SU-DHL-6 (cell line): ENCODE results near the gene FAM171A1.
"Not testable (repeated sequence)": the region's sequence is repeated elsewhere in the genome, so short reads cannot be mapped to it uniquely, and the experiment has no call there.

ENCODE experiments used
- H2AFZ ChIP-seq: fragments of 200-600 bp; sonication (generic); 2 replicates; pipeline ENCODE4 v1.6.1; 2014; ENCODE audit warnings: low read depth, mild to moderate bottlenecking, moderate library complexity, mixed read lengths, antibody characterized with exemption, low read length; ENCODE audit not compliant: severe bottlenecking
- H3F3A ChIP-seq: fragments of 200-600 bp; shearing (Covaris generic); 2 replicates; pipeline ENCODE4 v1.6.0; 2016; ENCODE audit warnings: antibody characterized with exemption, mild to moderate bottlenecking; ENCODE audit not compliant: insufficient read depth
- H3K27ac ChIP-seq: fragments of 200-600 bp; sonication (generic); 2 replicates; pipeline ENCODE4 v1.5.1; 2016; ENCODE audit warnings: low read depth, mild to moderate bottlenecking, low read length, moderate library complexity, mixed read lengths
- H3K27me3 ChIP-seq: fragments of 200-600 bp; sonication (generic), shearing (Covaris generic); 2 replicates; pipeline ENCODE4 v1.6.0; 2014; ENCODE audit warnings: mild to moderate bottlenecking, low read length
- H3K36me3 ChIP-seq: fragments of 200-600 bp; sonication (generic); 2 replicates; pipeline ENCODE4 v1.6.1; 2014; ENCODE audit warnings: mild to moderate bottlenecking, low read length, mixed read lengths
- H3K4me2 ChIP-seq: fragments of 300-600, 200-600 bp; shearing (Covaris generic), sonication (generic); 2 replicates; pipeline ENCODE4 v1.6.0; 2014; ENCODE audit warnings: low read length, low read depth, mild to moderate bottlenecking; ENCODE audit not compliant: poor library complexity, severe bottlenecking
- H3K4me3 ChIP-seq: fragments of 200-600 bp; sonication (generic); 2 replicates; pipeline ENCODE4 v1.5.1; 2014; ENCODE audit warnings: antibody characterized with exemption, low read length, mild to moderate bottlenecking, mixed read lengths; ENCODE audit not compliant: insufficient read depth, poor library complexity, severe bottlenecking
- H3K79me2 ChIP-seq: fragments of 200-600 bp; sonication (generic); 2 replicates; pipeline ENCODE4 v1.6.1; 2014; ENCODE audit warnings: mild to moderate bottlenecking, low read length, moderate library complexity; ENCODE audit not compliant: insufficient read depth
- H3K9ac ChIP-seq: fragments of 200-600 bp; sonication (generic); 2 replicates; pipeline ENCODE4 v1.7.0; 2014; ENCODE audit warnings: mild to moderate bottlenecking, low read length
- H3K9me2 ChIP-seq: fragments of 200-600 bp; sonication (generic); replicated peaks from 2 replicates; pipeline ENCODE4 v1.6.1; 2014; ENCODE audit warnings: low read length; ENCODE audit not compliant: insufficient read depth
- H3K9me3 ChIP-seq: fragments of 200-600 bp; sonication (generic); 2 replicates; pipeline ENCODE4 v1.6.1; 2014; ENCODE audit warnings: low read length, mixed read lengths; ENCODE audit not compliant: insufficient read depth
- H4K20me1 ChIP-seq: fragments of 200-600 bp; sonication (generic); 2 replicates; pipeline ENCODE4 v1.6.1; 2014; ENCODE audit warnings: low read depth, mild to moderate bottlenecking, antibody characterized with exemption, low read length, moderate library complexity, mixed read lengths
- CTCF ChIP-seq: fragments of 200-600 bp; sonication (generic); IDR thresholded peaks from one replicate; pipeline ENCODE4 v1.5.1; 2017; ENCODE audit warnings: antibody characterized with exemption, mild to moderate bottlenecking, low read length, moderate library complexity; ENCODE audit not compliant: insufficient read depth, poor library complexity, severe bottlenecking
- EZH2phosphoT487 ChIP-seq: fragments of 200-600 bp; sonication (generic), shearing (Covaris generic); conservative IDR thresholded peaks from 2 replicates; pipeline ENCODE4 v1.6.1; 2018; ENCODE audit warnings: mild to moderate bottlenecking, antibody characterized with exemption, low read length, moderate library complexity, mixed read lengths

The FAM171A1 gene

GRCh38 chr10:15278786-15279185 lies 92.3 kb downstream of the FAM171A1 start:
- H4K20me1 ChIP-seq, result no peaks in the 10 kb centered on the region
- no peak overlapping the region for H3K4me3 ChIP-seq
- H3K79me2 ChIP-seq, result no peaks in the 10 kb centered on the region
- no peak overlapping the region for H3K9ac ChIP-seq
- no peaks in the 10 kb centered on the region for H3K27me3 ChIP-seq
- no peak overlapping the region for H3K4me2 ChIP-seq
- no peak overlapping the region for H3K27ac ChIP-seq
- no peaks in the 10 kb centered on the region for H3K9me2 ChIP-seq
- H3K36me3 ChIP-seq, result no peaks in the 10 kb centered on the region
- no peaks in the 10 kb centered on the region for H3K9me3 ChIP-seq
- H3F3A ChIP-seq, result no peaks in the 10 kb centered on the region
- H2AFZ ChIP-seq, result no peak overlapping the region
- TF ChIP-seq CTCF, result no peak
- no peak for TF ChIP-seq EZH2phosphoT487

- not testable (repeated sequence) for H4K20me1 ChIP-seq, H3K4me3 ChIP-seq, H3K27me3 ChIP-seq, H3K27ac ChIP-seq, H3K9me3 ChIP-seq, H3K9ac ChIP-seq, H3K79me2 ChIP-seq, H3K9me2 ChIP-seq, H3K4me2 ChIP-seq, H3F3A ChIP-seq, H3K36me3 ChIP-seq, H2AFZ ChIP-seq
Observed at GRCh38 chr10:15276039-15276438, 95.0 kb downstream of the FAM171A1 start.

DNA sequence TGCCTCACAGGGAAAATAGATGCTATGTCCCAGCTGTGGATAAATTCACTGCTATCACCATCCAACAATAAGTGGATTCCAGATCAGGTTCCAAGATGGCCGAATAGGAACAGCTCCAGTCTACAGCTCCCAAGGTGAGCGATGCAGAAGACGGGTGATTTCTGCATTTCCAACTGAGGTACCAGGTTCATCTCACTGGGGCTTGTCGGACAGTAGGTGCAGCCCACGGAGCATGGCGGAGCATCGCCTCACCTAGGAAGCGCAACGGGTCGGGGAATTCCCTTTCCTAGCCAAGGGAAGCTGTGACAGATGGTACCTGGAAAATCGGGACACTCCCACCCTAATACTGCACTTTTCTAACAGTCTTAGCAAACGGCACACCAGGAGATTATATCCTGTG lies 101.3 kb downstream of the FAM171A1 start:
- H3K27ac ChIP-seq, H4K20me1 ChIP-seq, H3K9me2 ChIP-seq, H3K9ac ChIP-seq, H3K36me3 ChIP-seq, H3K79me2 ChIP-seq, H3K9me3 ChIP-seq, H3F3A ChIP-seq, H3K27me3 ChIP-seq, H3K4me2 ChIP-seq, H3K4me3 ChIP-seq, H2AFZ ChIP-seq: not testable (repeated sequence)

DNA sequence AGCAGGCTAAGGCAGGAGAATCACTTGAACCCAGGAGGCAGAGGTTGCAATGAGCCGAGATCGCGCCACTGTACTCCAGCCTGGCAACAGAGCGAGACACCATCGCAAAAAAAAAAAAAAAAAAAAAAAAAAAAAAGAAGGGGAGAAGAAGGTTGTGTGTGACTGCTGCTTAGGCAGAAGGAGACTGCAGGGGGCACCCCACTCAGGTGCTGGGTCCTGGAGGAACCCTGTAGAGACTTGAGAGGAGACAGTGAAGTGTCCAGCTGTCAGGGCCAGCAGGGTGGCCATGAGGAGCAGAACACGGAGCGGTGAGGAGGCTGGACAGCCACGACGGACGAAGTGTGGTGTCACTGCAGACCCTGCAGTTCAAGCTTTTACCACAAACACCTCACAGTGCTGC lies 103.6 kb downstream of the FAM171A1 start:
- H3K36me3 ChIP-seq, result no peaks in the 10 kb centered on the region
- H3K9ac ChIP-seq, result no peak overlapping the region
- H3K9me2 ChIP-seq, result no peaks in the 10 kb centered on the region
- H3K27ac ChIP-seq, result no peak overlapping the region
- no peak overlapping the region for H2AFZ ChIP-seq
- TF ChIP-seq EZH2phosphoT487, result no peak
- no peak for TF ChIP-seq CTCF
- H3K4me3 ChIP-seq, result no peak overlapping the region
- H3K27me3 ChIP-seq, result no peaks in the 10 kb centered on the region
- H3K79me2 ChIP-seq, result no peaks in the 10 kb centered on the region
- H4K20me1 ChIP-seq, result no peaks in the 10 kb centered on the region
- no peaks in the 10 kb centered on the region for H3F3A ChIP-seq
- no peak overlapping the region for H3K4me2 ChIP-seq
- H3K9me3 ChIP-seq, result no peaks in the 10 kb centered on the region
